AG10803 (cell line): ENCODE results near the gene IFITM1.
"Not testable (repeated sequence)": the region's sequence is repeated elsewhere in the genome, so short reads cannot be mapped to it uniquely, and the experiment has no call there.

Source experiments
- DNase-seq: peaks from one replicate; pipeline ENCODE4 v3.0.0; 2010; ENCODE audit warnings: low read depth
- H3K4me3 ChIP-seq: 2 replicates; pipeline ENCODE4 v1.5.1; 2011; ENCODE audit warnings: mild to moderate bottlenecking, low read length, control low read depth
- TF ChIP-seq, protein P1 (sequence below): conservative IDR thresholded peaks from 2 replicates; pipeline ENCODE4 v1.5.1; 2011; ENCODE audit warnings: mild to moderate bottlenecking, low read length, control low read depth, inconsistent platforms

Gene IFITM1

GRCh38 chr11:284105-285020 lies 29.5 kb upstream of the IFITM1 start:
- no peak overlapping the region for H3K4me3 ChIP-seq
- no peak for DNase-seq
- TF ChIP-seq, protein P1, sequence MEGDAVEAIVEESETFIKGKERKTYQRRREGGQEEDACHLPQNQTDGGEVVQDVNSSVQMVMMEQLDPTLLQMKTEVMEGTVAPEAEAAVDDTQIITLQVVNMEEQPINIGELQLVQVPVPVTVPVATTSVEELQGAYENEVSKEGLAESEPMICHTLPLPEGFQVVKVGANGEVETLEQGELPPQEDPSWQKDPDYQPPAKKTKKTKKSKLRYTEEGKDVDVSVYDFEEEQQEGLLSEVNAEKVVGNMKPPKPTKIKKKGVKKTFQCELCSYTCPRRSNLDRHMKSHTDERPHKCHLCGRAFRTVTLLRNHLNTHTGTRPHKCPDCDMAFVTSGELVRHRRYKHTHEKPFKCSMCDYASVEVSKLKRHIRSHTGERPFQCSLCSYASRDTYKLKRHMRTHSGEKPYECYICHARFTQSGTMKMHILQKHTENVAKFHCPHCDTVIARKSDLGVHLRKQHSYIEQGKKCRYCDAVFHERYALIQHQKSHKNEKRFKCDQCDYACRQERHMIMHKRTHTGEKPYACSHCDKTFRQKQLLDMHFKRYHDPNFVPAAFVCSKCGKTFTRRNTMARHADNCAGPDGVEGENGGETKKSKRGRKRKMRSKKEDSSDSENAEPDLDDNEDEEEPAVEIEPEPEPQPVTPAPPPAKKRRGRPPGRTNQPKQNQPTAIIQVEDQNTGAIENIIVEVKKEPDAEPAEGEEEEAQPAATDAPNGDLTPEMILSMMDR: no peak

GRCh38 chr11:285021-285893 lies 28.6 kb upstream of the IFITM1 start:
- TF ChIP-seq, protein P1: no peak
- no peak overlapping the region for H3K4me3 ChIP-seq
- no peak for DNase-seq

DNA sequence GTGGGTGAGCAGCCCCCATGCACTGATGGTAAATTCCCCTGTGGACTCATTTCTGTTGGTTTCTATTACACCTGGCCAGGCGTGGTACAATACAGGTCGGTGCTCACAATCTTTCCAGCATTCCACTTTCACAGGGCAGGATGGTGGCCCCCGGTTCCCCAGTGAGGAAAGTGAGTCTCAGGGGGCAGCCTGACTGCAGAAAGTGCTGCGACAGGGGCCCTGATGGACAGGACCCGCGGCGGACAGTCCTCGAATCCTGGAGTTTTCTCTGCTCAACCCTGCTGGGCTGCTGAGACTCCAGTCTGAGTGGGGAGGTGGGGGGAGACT lies 28.0 kb upstream of the IFITM1 start:
- no peak for DNase-seq
- TF ChIP-seq, protein P1: no peak
- H3K4me3 ChIP-seq: no peak overlapping the region

- not testable (repeated sequence) for H3K4me3 ChIP-seq, DNase-seq
Observed at GRCh38 chr11:286977-287820, 26.6 kb upstream of the IFITM1 start.

- TF ChIP-seq, protein P1: no peak
- H3K4me3 ChIP-seq: peak overlapping the region; percentile 56
- no peak for DNase-seq
Observed at GRCh38 chr11:287821-288477, 25.9 kb upstream of the IFITM1 start.

- H3K4me3 ChIP-seq: peak within 1 kb of the TSS; percentile 56
- TF ChIP-seq, protein P1: no peak
- peak; percentile 39 for DNase-seq
Observed at GRCh38 chr11:288478-289397, 25.1 kb upstream of the IFITM1 start, which contains the start of gene PGGHG. Gene PGGHG (plus strand): TSS chr11:289126. CDS start chr11:289817, 691 bp downstream.
